Ishikawa (cell line): ENCODE results near the gene AURKB.

ENCODE experiments used
- CEBPB ChIP-seq: IDR thresholded peaks from 2 replicates; pipeline ENCODE4 v1.6.1; 2012
- EP300 ChIP-seq: IDR thresholded peaks from 2 replicates; pipeline ENCODE4 v1.6.1; 2012; ENCODE audit warnings: borderline replicate concordance
- FOXM1 ChIP-seq: IDR thresholded peaks from 2 replicates; pipeline ENCODE4 v1.6.1; 2012; ENCODE audit warnings: low read depth, borderline replicate concordance
- MAX ChIP-seq: IDR thresholded peaks from 2 replicates; pipeline ENCODE4 v1.6.1; 2012
- RAD21 ChIP-seq: IDR thresholded peaks from 2 replicates; pipeline ENCODE4 v1.6.1; 2012; ENCODE audit warnings: low read depth
- TAF1 ChIP-seq: IDR thresholded peaks from 2 replicates; pipeline ENCODE4 v1.6.1; 2012; ENCODE audit warnings: low read depth, mild to moderate bottlenecking
- TCF12 ChIP-seq: IDR thresholded peaks from 2 replicates; pipeline ENCODE4 v1.6.1; 2012; ENCODE audit warnings: low read depth
- TEAD4 ChIP-seq: IDR thresholded peaks from 2 replicates; pipeline ENCODE4 v1.6.1; 2012
- TF ChIP-seq, protein P1 (sequence below): IDR thresholded peaks from 2 replicates; pipeline ENCODE4 v1.6.1; 2012; ENCODE audit warnings: low read depth, mild to moderate bottlenecking
- TF ChIP-seq, protein P2 (sequence below): IDR thresholded peaks from 2 replicates; pipeline ENCODE4 v1.6.1; 2012

DNA sequence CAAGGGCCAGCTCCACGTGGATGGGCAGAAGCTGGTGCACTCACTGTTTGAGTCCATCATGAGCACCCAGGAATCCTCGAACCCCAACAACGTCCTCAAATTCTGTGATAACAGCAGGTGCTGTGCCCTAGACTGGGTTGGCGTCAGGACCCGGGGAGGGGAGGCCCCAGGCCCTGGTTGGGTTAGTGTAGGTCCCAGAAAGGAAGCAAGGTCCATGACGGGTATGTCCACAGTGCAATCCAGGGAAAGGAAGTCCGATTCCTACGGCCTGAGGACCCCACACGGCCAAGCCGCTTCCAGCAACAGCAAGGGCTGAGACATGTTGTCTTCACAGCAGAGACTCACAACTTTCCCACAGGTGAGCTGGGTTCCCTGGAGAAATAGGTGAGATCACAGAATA is 45.9 kb upstream of the AURKB start:
- no peak for TF ChIP-seq RAD21
- TF ChIP-seq, protein P1, sequence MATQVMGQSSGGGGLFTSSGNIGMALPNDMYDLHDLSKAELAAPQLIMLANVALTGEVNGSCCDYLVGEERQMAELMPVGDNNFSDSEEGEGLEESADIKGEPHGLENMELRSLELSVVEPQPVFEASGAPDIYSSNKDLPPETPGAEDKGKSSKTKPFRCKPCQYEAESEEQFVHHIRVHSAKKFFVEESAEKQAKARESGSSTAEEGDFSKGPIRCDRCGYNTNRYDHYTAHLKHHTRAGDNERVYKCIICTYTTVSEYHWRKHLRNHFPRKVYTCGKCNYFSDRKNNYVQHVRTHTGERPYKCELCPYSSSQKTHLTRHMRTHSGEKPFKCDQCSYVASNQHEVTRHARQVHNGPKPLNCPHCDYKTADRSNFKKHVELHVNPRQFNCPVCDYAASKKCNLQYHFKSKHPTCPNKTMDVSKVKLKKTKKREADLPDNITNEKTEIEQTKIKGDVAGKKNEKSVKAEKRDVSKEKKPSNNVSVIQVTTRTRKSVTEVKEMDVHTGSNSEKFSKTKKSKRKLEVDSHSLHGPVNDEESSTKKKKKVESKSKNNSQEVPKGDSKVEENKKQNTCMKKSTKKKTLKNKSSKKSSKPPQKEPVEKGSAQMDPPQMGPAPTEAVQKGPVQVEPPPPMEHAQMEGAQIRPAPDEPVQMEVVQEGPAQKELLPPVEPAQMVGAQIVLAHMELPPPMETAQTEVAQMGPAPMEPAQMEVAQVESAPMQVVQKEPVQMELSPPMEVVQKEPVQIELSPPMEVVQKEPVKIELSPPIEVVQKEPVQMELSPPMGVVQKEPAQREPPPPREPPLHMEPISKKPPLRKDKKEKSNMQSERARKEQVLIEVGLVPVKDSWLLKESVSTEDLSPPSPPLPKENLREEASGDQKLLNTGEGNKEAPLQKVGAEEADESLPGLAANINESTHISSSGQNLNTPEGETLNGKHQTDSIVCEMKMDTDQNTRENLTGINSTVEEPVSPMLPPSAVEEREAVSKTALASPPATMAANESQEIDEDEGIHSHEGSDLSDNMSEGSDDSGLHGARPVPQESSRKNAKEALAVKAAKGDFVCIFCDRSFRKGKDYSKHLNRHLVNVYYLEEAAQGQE = no peak
- no peak for TF ChIP-seq MAX
- TF ChIP-seq EP300 = no peak
- TF ChIP-seq FOXM1 = no peak
- TF ChIP-seq TEAD4 = no peak
- TF ChIP-seq CEBPB = no peak
- TF ChIP-seq, protein P2, sequence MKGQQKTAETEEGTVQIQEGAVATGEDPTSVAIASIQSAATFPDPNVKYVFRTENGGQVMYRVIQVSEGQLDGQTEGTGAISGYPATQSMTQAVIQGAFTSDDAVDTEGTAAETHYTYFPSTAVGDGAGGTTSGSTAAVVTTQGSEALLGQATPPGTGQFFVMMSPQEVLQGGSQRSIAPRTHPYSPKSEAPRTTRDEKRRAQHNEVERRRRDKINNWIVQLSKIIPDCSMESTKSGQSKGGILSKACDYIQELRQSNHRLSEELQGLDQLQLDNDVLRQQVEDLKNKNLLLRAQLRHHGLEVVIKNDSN = no peak
- TF ChIP-seq TCF12 = no peak
- TF ChIP-seq TAF1 = no peak
